Subcutaneous abdominal adipose tissue (tissue), 5 donors: ENCODE results near the gene FOXRED2.

Source experiments
- H3K27ac ChIP-seq: one replicate; pipeline ENCODE4 v1.7.0; 2013; ENCODE audit warnings: low read depth, mild to moderate bottlenecking, inconsistent platforms, low read length, moderate library complexity
- H3K27me3 ChIP-seq, 5 donors: one replicate each; pipeline ENCODE4 v1.7.0; 2013; ENCODE audit warnings: low read length in 5 of 5, inconsistent platforms in 1 of 5; ENCODE audit not compliant: control insufficient read depth in 5 of 5, insufficient read depth in 4 of 5
- H3K36me3 ChIP-seq, 5 donors: one replicate each; pipeline ENCODE4 v1.7.0; 2013; ENCODE audit warnings: low read length in 5 of 5; ENCODE audit not compliant: control insufficient read depth in 5 of 5, insufficient read depth in 5 of 5
- H3K4me1 ChIP-seq, 5 donors: one replicate each; pipeline ENCODE4 v1.7.0; 2013; ENCODE audit warnings: low read length in 5 of 5, mild to moderate bottlenecking in 3 of 5, moderate library complexity in 1 of 5; ENCODE audit not compliant: control insufficient read depth in 5 of 5, insufficient read depth in 5 of 5
- H3K4me3 ChIP-seq, 5 donors: one replicate each; pipeline ENCODE4 v1.7.0; 2013; ENCODE audit warnings: low read length in 5 of 5, low read depth in 1 of 5
- H3K9ac ChIP-seq, 5 donors: one replicate each; pipeline ENCODE4 v1.7.0; 2013; ENCODE audit warnings: low read length in 5 of 5, mild to moderate bottlenecking in 4 of 5, moderate library complexity in 3 of 5
- H3K9me3 ChIP-seq, 5 donors: one replicate each; pipeline ENCODE4 v1.7.0; 2013; ENCODE audit warnings: low read length in 5 of 5; ENCODE audit not compliant: control insufficient read depth in 5 of 5
- donor health status: healthy.
- donor health status: healthy.
- donor health status: healthy.
- donor health status: healthy.
- donor health status: healthy.

The FOXRED2 gene

DNA sequence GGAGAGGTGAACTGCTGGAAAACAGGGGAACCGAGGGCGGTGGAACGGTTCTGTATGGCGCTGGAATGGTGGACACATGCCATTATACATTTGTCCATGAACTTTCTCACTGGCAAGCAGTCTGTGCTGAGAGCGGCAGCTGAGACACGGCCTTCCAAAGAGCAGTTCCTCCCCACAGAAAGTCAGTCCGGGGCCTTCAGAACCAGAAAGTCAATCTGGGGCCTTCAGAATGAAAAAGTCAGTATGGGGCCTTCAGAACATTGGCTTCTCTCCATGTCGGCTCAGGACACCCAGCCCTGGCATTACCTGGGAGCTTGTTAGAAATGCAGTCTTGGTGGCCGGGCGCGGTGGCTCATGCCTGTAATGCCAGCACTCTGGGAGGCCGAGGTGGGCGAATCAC lies 34.2 kb downstream of the FOXRED2 start:
- Histone ChIP-seq H3K9ac (no peak overlapping the region), H3K9me3 (no peaks in the 10 kb centered on the region), H3K4me1 (peaks cover 1 to 27% (median 17%) of the 10 kb centered on the region in 5 donors), H3K4me3 (no peak overlapping the region), H3K27ac (no peak overlapping the region), H3K27me3 (no peaks in the 10 kb centered on the region), H3K36me3 (peaks cover 3 to 72% (median 61%) of the 10 kb centered on the region in 5 donors)

- peaks cover 3 to 73% (median 65%) of the 10 kb centered on the region in 5 donors for H3K36me3 ChIP-seq
- H3K4me1 ChIP-seq = peaks cover 1 to 40% (median 25%) of the 10 kb centered on the region in 5 donors
- H3K27me3 ChIP-seq = no peaks in the 10 kb centered on the region
- H3K9ac ChIP-seq = no peak overlapping the region
- H3K9me3 ChIP-seq = no peaks in the 10 kb centered on the region
- H3K4me3 ChIP-seq = no peak overlapping the region
- no peak overlapping the region for H3K27ac ChIP-seq
These were observed 35.5 kb downstream of the FOXRED2 start for GRCh38 chr22:36471341-36471821.

DNA sequence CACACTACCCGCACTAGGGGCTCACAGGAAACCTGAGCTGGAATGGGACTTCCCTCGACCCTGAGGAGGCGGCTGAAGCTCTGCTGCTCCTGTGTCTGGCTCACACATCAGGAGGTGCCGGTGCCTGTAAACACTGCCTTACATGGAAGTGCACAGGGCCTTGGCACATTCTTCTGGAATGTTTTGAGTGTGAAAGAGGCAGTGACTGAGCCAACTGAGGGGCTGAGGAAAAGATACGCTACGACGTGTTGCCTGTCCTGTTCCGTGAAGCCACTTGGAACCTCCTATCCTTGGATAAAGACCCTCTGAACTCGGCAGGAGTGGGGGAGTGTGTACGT lies 35.9 kb downstream of the FOXRED2 start:
- no peaks in the 10 kb centered on the region for H3K27me3 ChIP-seq
- no peak overlapping the region for H3K9ac ChIP-seq
- peaks cover 1 to 44% (median 29%) of the 10 kb centered on the region in 5 donors for H3K4me1 ChIP-seq
- peaks cover 2 to 71% (median 63%) of the 10 kb centered on the region in 5 donors for H3K36me3 ChIP-seq
- H3K9me3 ChIP-seq = no peaks in the 10 kb centered on the region
- H3K27ac ChIP-seq = no peak overlapping the region
- no peak overlapping the region for H3K4me3 ChIP-seq

- Histone ChIP-seq H3K4me3 (no peak overlapping the region), H3K27ac (no peak overlapping the region), H3K9ac (no peak overlapping the region), H3K27me3 (no peaks in the 10 kb centered on the region), H3K36me3 (peaks cover 0 to 65% (median 60%) of the 10 kb centered on the region in 5 donors), H3K9me3 (no peaks in the 10 kb centered on the region), H3K4me1 (peaks cover 5 to 50% (median 35%) of the 10 kb centered on the region in 5 donors)
These were observed 36.5 kb downstream of the FOXRED2 start for GRCh38 chr22:36470162-36470993.

DNA sequence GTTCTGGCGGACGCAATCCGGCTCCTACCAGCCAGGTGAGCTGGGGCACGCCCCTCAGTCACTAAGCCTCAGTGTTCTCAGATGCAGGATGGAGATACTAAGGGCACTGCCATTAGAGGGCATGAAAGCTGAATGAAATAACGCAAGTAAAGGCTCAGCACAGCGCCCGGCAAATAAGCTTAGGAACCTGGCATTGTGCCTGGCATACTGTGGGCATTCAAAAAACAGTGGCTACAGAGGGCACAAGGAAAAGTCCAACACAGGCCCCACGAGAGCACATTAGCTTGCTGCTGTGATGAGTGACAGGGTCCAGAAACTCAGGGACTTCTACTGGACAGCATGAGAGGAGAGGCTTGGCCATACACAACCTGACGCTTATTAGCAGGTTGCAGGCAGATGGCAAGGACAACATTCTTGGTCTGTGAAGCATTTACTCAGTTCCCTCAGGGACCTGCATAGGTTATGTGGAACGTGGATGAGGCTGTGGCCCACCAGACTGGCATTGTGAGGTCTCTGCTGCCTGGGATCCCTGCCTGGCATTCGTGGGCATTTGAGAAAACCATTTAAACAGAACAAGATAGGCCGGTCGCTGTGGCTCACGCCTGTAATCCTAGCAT lies 37.6 kb downstream of the FOXRED2 start:
- Histone ChIP-seq H3K36me3 (peaks cover 0 to 53% (median 50%) of the 10 kb centered on the region in 5 donors), H3K27ac (no peak overlapping the region)

DNA sequence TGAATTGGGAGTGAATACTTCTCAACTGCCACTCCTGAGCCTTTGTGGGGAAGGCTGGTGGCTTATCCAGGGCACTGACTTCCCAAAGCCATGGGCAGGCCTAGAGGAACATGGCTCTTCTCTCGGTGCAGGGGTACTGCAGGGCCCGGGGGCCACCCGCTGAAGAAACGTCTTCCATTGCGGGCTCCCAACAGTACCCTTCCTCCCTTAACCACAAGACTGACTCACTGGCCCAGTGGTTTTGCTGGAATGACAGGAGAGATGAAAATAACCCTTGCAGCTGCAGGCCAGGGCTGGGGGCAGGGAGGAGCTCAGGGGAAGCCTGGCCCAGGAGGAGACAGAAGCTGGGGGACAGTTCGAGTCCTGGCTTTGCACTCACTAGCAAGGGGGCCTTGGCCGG lies 38.9 kb downstream of the FOXRED2 start:
- Histone ChIP-seq H3K27me3 (no peaks in the 10 kb centered on the region), H3K9me3 (no peaks in the 10 kb centered on the region), H3K4me1 (peaks cover 6 to 58% (median 42%) of the 10 kb centered on the region in 5 donors), H3K9ac (peak overlapping the region in 1 of 5 donors; percentile 2), H3K27ac (peak overlapping the region; percentile 77), H3K4me3 (no peak overlapping the region), H3K36me3 (peaks cover 0 to 41% (median 40%) of the 10 kb centered on the region in 5 donors)

More for the DNA sequence above, 37.6 kb downstream of the FOXRED2 start:
- Histone ChIP-seq H3K9ac (no peak overlapping the region), H3K27me3 (no peaks in the 10 kb centered on the region), H3K4me3 (no peak overlapping the region), H3K9me3 (no peaks in the 10 kb centered on the region), H3K4me1 (peaks cover 6 to 62% (median 44%) of the 10 kb centered on the region in 5 donors)

GRCh38 chr22:36467042-36467810 lies 39.6 kb downstream of the FOXRED2 start:
- Histone ChIP-seq H3K9ac (no peak overlapping the region), H3K36me3 (peaks cover 0 to 34% (median 32%) of the 10 kb centered on the region in 5 donors), H3K4me3 (no peak overlapping the region), H3K4me1 (peaks cover 6 to 62% (median 45%) of the 10 kb centered on the region in 5 donors), H3K27ac (peak overlapping the region; percentile 77), H3K27me3 (no peaks in the 10 kb centered on the region), H3K9me3 (no peaks in the 10 kb centered on the region)

GRCh38 chr22:36466258-36466657 lies 40.6 kb downstream of the FOXRED2 start:
- no peaks in the 10 kb centered on the region for H3K9me3 ChIP-seq
- peaks cover 6 to 72% (median 53%) of the 10 kb centered on the region in 5 donors for H3K4me1 ChIP-seq
- H3K4me3 ChIP-seq = no peak overlapping the region
- H3K36me3 ChIP-seq = peaks cover 0 to 26% (median 24%) of the 10 kb centered on the region in 5 donors
- peak overlapping the region; percentile 77 for H3K27ac ChIP-seq
- peak overlapping the region in 3 of 5 donors; percentile 59 to 68 (median 60) for H3K9ac ChIP-seq
- no peaks in the 10 kb centered on the region for H3K27me3 ChIP-seq

DNA sequence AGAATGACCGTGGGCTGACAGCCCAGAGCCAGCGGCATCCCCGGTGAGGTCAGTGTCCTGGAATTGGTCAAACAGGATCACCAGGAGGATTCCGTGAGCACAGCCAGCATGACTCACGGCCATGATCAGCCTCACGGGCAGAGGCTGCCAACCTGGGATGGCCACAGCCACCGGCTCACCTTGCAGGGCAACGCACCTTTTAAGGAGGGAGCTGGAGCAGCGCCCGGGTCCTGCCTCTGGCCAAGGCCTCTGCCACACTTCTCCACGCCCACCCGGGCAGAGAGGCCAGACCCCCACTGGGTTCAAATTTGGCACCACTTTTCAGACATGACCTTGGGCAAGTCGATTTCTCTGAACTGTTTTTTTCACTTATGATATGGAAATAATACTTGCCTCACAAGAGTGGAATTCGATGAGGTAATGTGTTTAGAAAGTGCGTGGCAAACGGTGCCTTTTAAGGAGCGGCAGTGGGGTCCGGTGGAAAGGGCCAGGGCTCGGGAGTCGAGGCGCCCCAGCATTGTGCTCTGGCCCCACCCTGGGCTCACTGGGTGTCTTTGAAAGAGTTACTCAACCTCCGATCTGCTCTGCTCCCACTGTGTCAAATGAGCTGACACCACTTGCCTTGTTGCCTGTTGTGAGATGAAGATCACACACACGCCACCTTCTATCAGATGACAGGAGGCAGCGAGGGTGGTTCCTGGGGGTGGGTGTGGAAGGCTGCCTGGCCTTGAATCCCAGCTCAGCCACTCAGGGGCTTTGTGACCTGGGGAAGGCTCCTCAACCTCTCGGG lies 41.4 kb downstream of the FOXRED2 start:
- H3K9ac ChIP-seq = peak overlapping the region in 3 of 5 donors; percentile 59 to 68 (median 60)
- H3K9me3 ChIP-seq = no peaks in the 10 kb centered on the region
- peaks cover 6 to 74% (median 49%) of the 10 kb centered on the region in 5 donors for H3K4me1 ChIP-seq
- H3K4me3 ChIP-seq = no peak overlapping the region
- H3K27me3 ChIP-seq = no peaks in the 10 kb centered on the region
- H3K36me3 ChIP-seq = peaks cover 0 to 20% (median 17%) of the 10 kb centered on the region in 5 donors
- H3K27ac ChIP-seq = peak overlapping the region; percentile 77
